ENCODE data around the gene PTPRF.
"Not testable (repeated sequence)": the region's sequence is repeated elsewhere in the genome, so short reads cannot be mapped to it uniquely, and the experiment has no call there.

The PTPRF gene

GRCh38 chr1:43548285-43549271 lies 17.9 kb downstream of the PTPRF start:
- Histone ChIP-seq H3K9ac (ENCODE audit: low read depth, low read length) (no peak overlapping the region), H3K4me1 (ENCODE audit: insufficient read depth, low read length) (peaks cover 46% of the 10 kb centered on the region)

GRCh38 chr1:43549394-43549793 lies 18.7 kb downstream of the PTPRF start:
- not testable (repeated sequence) for H3K9ac ChIP-seq (ENCODE audit: low read depth, low read length); H3K9me3 ChIP-seq (ENCODE audit: control insufficient read depth, insufficient read depth, low read length); H3K36me3 ChIP-seq (ENCODE audit: insufficient read depth, low read length)
- H3K4me1 ChIP-seq (ENCODE audit: insufficient read depth, low read length) = peaks cover 46% of the 10 kb centered on the region

More at GRCh38 chr1:43548285-43549271, 17.9 kb downstream of the PTPRF start:
- Histone ChIP-seq H3K36me3 (ENCODE audit: insufficient read depth, low read length) (peaks cover 2% of the 10 kb centered on the region; the same call in 1 of the 2 replicates), H3K9me3 (ENCODE audit: control insufficient read depth, insufficient read depth, low read length) (no peaks in the 10 kb centered on the region)

- H3K4me1 ChIP-seq (ENCODE audit: insufficient read depth, low read length) = peaks cover 46% of the 10 kb centered on the region
These were observed 19.4 kb downstream of the PTPRF start for GRCh38 chr1:43549921-43550597.

GRCh38 chr1:43550598-43551246 lies 20.0 kb downstream of the PTPRF start:
- Histone ChIP-seq H3K4me1 (ENCODE audit: insufficient read depth, low read length) (peaks cover 40% of the 10 kb centered on the region), H3K36me3 (ENCODE audit: insufficient read depth, low read length) (peaks cover 7% of the 10 kb centered on the region; the same call in 1 of the 2 replicates), H3K9me3 (ENCODE audit: control insufficient read depth, insufficient read depth, low read length) (no peaks in the 10 kb centered on the region), H3K9ac (ENCODE audit: low read depth, low read length) (peak overlapping the region; percentile 49)

More at GRCh38 chr1:43549921-43550597, 19.4 kb downstream of the PTPRF start:
- no peaks in the 10 kb centered on the region for H3K9me3 ChIP-seq (ENCODE audit: control insufficient read depth, insufficient read depth, low read length)
- peaks cover 4% of the 10 kb centered on the region; the same call in 1 of the 2 replicates for H3K36me3 ChIP-seq (ENCODE audit: insufficient read depth, low read length)
- peak overlapping the region; percentile 49 for H3K9ac ChIP-seq (ENCODE audit: low read depth, low read length)

GRCh38 chr1:43551396-43551888 lies 20.8 kb downstream of the PTPRF start:
- H3K9me3 ChIP-seq (ENCODE audit: control insufficient read depth, insufficient read depth, low read length) = no peaks in the 10 kb centered on the region
- no peak overlapping the region for H3K9ac ChIP-seq (ENCODE audit: low read depth, low read length)
- H3K4me1 ChIP-seq (ENCODE audit: insufficient read depth, low read length) = peaks cover 36% of the 10 kb centered on the region
- H3K36me3 ChIP-seq (ENCODE audit: insufficient read depth, low read length) = peaks cover 9% of the 10 kb centered on the region; the same call in 1 of the 2 replicates

- H3K9me3 ChIP-seq (ENCODE audit: control insufficient read depth, insufficient read depth, low read length) = no peaks in the 10 kb centered on the region
- peaks cover 28% of the 10 kb centered on the region for H3K4me1 ChIP-seq (ENCODE audit: insufficient read depth, low read length)
- no peak overlapping the region for H3K9ac ChIP-seq (ENCODE audit: low read depth, low read length)
- 0 out of 2 replicates have a peak, but pooled peaks cover 9% of the 10 kb centered on the region for H3K36me3 ChIP-seq (ENCODE audit: insufficient read depth, low read length)
These were observed 21.5 kb downstream of the PTPRF start for GRCh38 chr1:43552059-43552742.

- Histone ChIP-seq H3K36me3 (ENCODE audit: insufficient read depth, low read length) (0 out of 2 replicates have a peak, but pooled peaks cover 9% of the 10 kb centered on the region), H3K9me3 (ENCODE audit: control insufficient read depth, insufficient read depth, low read length) (no peaks in the 10 kb centered on the region), H3K9ac (ENCODE audit: low read depth, low read length) (no peak overlapping the region), H3K4me1 (ENCODE audit: insufficient read depth, low read length) (peaks cover 23% of the 10 kb centered on the region; the same call in 1 of the 2 replicates)
These were observed 22.1 kb downstream of the PTPRF start for GRCh38 chr1:43552813-43553212.

- H3K36me3 ChIP-seq (ENCODE audit: insufficient read depth, low read length) = 0 out of 2 replicates have a peak, but pooled peaks cover 9% of the 10 kb centered on the region
- H3K9me3 ChIP-seq (ENCODE audit: control insufficient read depth, insufficient read depth, low read length) = no peaks in the 10 kb centered on the region
- no peak overlapping the region for H3K9ac ChIP-seq (ENCODE audit: low read depth, low read length)
- peaks cover 19% of the 10 kb centered on the region for H3K4me1 ChIP-seq (ENCODE audit: insufficient read depth, low read length)
These were observed 23.8 kb downstream of the PTPRF start for GRCh38 chr1:43554444-43554992.

- Histone ChIP-seq H3K36me3 (ENCODE audit: insufficient read depth, low read length) (0 out of 2 replicates have a peak, but pooled peaks cover 9% of the 10 kb centered on the region), H3K9me3 (ENCODE audit: control insufficient read depth, insufficient read depth, low read length) (no peaks in the 10 kb centered on the region), H3K9ac (ENCODE audit: low read depth, low read length) (no peak overlapping the region), H3K4me1 (ENCODE audit: insufficient read depth, low read length) (peaks cover 14% of the 10 kb centered on the region)
These were observed 26.1 kb downstream of the PTPRF start for GRCh38 chr1:43556782-43557181.

GRCh38 chr1:43557744-43558245 lies 27.1 kb downstream of the PTPRF start:
- H3K4me1 ChIP-seq (ENCODE audit: insufficient read depth, low read length) = peaks cover 14% of the 10 kb centered on the region
- peak overlapping the region; percentile 35 for H3K9ac ChIP-seq (ENCODE audit: low read depth, low read length)
- H3K9me3 ChIP-seq (ENCODE audit: control insufficient read depth, insufficient read depth, low read length) = no peaks in the 10 kb centered on the region
- 0 out of 2 replicates have a peak, but pooled peaks cover 9% of the 10 kb centered on the region for H3K36me3 ChIP-seq (ENCODE audit: insufficient read depth, low read length)

- H3K36me3 ChIP-seq (ENCODE audit: insufficient read depth, low read length) = 0 out of 2 replicates have a peak, but pooled peaks cover 8% of the 10 kb centered on the region
- peak overlapping the region; percentile 35 for H3K9ac ChIP-seq (ENCODE audit: low read depth, low read length)
- peaks cover 17% of the 10 kb centered on the region for H3K4me1 ChIP-seq (ENCODE audit: insufficient read depth, low read length)
- H3K9me3 ChIP-seq (ENCODE audit: control insufficient read depth, insufficient read depth, low read length) = no peaks in the 10 kb centered on the region
These were observed 27.7 kb downstream of the PTPRF start for GRCh38 chr1:43558346-43558841.

GRCh38 chr1:43559714-43560113 lies 29.0 kb downstream of the PTPRF start:
- peaks cover 30% of the 10 kb centered on the region for H3K4me1 ChIP-seq (ENCODE audit: insufficient read depth, low read length)
- H3K9me3 ChIP-seq (ENCODE audit: control insufficient read depth, insufficient read depth, low read length) = no peaks in the 10 kb centered on the region
- H3K9ac ChIP-seq (ENCODE audit: low read depth, low read length) = no peak overlapping the region
- 0 out of 2 replicates have a peak, but pooled peaks cover 5% of the 10 kb centered on the region for H3K36me3 ChIP-seq (ENCODE audit: insufficient read depth, low read length)

- Histone ChIP-seq H3K4me1 (ENCODE audit: insufficient read depth, low read length) (peaks cover 35% of the 10 kb centered on the region), H3K9ac (ENCODE audit: low read depth, low read length) (no peak overlapping the region), H3K36me3 (ENCODE audit: insufficient read depth, low read length) (0 out of 2 replicates have a peak, but pooled peaks cover 5% of the 10 kb centered on the region), H3K9me3 (ENCODE audit: control insufficient read depth, insufficient read depth, low read length) (no peaks in the 10 kb centered on the region)
These were observed 29.6 kb downstream of the PTPRF start for GRCh38 chr1:43560286-43560685.
